GM21515 (cell line): ENCODE data around the gene CNTNAP2.

Experiments used
- ATAC-seq: cut with Tn5 transposase; IDR thresholded peaks from one replicate; pipeline ENCODE4 v1.9.1; 2021; ENCODE audit not compliant: unreplicated experiment

Gene CNTNAP2

DNA sequence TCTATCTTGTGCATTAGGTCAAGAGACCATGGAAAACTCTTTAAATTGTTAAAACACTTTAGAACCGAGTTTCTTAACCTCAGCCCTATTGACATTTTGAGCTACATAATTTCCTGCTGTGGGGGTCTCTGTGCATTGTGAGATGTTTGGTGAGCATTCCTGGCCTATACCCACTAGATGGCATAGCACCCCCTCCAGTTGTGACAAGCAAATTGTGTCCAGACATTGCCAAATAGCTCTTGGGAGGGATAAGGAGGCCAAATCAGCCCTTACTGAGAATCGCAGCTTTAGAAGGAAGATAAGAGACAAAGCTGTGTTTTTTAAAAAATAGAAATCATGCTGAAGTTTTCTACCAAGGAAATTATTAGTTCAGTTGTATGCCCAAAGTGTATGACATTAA, 1315.5 kb downstream of the CNTNAP2 start:
- ATAC-seq = no peak

DNA sequence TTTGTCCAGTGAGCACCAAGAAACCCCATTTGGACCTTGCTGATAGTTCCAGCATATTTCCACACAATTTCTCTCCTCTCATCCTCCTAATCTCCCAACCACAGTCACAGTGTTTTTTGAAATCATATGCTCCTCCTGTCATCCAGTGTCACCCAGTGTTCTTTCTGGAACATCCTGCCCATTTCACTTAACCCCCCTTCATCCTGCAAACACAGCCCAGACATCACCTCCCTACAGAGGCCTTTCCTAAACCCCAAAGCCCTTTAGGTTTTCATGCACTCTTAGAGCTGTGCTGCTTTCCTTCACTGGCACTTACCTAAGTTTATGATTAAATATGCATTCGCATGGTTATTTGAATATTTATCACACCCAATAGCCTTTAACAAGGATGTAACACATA, 1316.0 kb downstream of the CNTNAP2 start:
- no peak for ATAC-seq

DNA sequence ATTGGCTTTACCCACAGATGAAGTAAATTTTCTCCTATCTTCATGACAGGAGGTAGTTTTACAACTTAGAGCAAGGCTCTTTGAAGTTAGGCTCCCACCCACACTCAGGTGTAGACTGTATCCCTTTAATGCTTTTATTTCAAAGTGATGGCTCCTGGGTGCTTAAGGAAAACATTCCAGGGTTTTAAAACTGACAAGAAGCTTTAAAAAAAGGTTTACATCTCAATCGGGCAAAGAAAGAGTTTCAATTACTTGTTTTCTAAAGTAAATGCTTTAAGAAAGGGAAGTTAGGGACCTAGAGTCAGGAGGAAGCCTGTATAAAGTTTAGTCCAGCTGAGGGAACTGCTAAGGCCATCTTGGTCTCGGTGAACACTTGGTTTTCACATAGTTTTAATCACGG, 1320.1 kb downstream of the CNTNAP2 start:
- no peak for ATAC-seq

DNA sequence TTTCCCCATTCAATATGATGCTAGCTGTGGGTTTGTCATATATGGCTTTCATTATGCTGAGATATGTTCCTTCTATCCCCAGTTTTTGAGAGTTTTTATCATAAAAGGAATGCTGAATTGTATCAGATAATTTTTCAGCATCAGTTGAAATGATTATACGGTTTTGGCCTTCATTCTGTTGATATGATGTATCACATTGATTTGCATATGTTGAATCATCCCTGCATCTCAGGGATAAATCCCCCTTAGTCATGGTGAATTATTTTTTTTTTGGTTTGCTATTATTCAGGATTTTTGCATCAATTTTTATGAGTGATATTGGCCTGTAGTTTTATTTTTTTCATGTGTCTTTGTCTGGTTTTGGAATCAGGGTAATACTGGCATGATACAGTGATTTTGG, 1321.6 kb downstream of the CNTNAP2 start:
- no peak for ATAC-seq

DNA sequence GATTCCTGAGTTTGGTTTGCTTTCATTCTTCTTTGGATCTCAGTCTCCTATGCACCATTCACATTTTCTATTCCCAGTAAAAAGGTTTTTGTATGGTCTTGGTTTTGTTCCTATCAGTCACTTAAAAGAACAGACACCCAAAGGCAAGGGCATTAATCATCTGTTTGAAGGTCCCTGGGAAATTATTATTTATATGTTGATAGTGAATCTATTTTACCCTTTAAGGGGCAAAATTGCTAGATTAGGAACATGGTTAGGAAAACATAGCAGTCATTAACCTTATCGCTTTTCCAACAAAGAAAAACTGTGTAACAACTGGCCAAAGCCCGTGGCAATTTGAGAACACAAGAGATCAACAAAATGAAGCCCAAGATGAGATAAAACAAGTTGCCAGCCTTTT, 1327.3 kb downstream of the CNTNAP2 start:
- no peak for ATAC-seq

DNA sequence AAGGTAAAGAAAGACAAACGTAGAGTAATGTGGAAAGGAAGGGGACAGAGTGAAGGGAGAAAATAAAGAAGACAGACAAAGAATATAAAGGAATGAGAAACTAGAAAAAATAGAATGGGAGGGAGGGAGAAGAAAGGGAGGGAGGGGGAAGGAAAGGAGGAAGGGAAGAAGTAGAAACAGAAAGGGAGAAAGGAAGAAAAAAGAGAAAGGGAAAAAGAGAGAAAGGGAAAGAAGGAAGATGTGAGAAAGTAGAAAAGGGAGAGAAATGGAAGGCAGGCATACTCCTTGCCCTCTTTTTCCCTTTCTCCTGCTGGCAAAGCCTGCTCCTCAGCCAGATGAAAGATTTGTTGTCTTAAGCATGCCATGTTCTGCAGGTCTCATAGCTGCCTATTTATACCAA, 1336.2 kb downstream of the CNTNAP2 start:
- no peak for ATAC-seq

DNA sequence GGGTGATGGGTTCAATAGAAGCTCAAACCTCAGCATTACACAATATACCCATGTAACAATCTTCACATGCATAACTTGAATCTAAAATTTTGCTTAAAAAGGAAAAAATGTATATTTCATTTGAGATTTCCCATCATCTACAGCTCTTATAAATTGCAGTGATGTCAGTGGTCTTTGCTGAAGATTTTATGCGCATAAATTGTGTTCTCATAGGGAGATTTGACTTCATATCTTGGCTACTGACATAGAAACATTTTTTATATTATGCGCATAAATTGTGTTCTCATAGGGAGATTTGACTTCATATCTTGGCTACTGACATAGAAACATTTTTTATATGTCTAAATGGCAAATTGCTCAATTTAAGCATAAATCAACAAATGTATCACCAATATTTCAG, 1348.6 kb downstream of the CNTNAP2 start:
- ATAC-seq = no peak

DNA sequence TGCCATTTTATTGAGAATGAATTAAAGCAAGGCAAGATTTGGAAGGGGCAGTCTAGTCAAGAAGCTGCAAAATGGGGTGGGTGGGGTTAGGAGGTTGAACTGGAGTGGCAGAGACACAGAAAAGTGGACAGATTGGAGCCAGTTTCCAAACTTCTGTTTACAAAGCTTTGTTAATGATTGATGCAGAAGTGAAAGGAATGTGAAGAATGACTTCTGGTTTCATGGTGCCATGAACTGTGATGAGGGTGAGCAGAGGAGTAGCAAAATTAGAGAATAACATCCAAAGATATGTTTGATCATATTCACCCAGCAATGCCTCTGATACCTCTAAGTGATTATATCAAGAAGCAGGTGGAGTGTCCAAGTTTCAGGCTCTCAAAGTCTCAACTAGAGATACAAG, 1356.0 kb downstream of the CNTNAP2 start:
- no peak for ATAC-seq

DNA sequence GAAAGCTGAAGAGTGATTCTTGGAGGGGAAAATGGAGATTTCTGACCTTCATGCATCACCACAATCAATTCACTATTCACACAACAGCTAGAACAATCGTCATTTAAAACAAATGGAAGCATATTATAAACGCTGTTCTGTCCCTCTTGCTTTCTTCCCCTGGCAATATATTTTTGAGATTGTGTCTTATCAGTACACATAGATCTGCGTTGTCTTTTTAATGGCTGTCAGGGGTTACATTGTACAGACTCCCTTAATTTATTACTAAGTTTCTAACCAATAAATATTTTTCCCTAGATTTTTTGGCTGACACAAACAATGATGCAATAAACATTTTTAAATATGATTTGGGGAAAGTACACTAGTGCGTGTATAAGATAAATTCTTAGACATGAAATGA, 1358.3 kb downstream of the CNTNAP2 start:
- ATAC-seq = no peak

DNA sequence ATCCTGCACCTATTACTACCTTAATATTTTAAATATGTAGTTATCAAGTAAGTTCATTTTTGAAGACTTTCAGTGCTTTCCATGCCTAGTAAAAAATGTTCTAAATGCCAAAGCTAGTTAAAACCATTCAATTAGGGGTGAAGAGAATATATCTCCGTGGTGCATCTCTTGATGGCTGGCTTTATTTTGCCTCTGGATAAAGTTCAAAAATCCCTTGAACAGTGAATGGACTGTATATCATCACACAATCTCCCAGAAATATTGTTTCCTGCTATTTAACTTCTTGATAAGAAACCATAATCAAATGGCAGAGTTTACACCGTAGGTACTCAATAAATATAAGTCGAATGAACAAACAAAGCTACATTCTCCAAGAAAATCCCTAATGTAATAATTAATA, 1360.9 kb downstream of the CNTNAP2 start:
- no peak for ATAC-seq

DNA sequence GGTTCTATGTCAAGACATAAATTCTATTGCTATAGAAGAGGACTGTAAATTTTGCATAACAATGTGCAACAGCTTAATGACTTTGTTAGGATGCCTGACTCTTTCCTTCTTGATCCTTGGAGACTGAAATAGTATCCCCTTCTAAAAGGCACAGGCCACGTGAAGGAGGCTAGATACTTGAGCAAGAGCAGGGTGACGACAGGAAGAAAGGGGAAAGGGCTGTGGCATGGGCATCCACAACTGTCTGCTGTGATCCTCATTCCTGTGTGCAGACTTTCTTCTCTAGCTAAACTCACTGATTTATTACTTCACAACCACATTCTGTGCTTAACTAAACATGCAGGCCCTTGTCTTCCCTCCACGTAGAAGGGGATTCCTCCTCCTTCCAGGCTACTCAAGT, 1362.2 kb downstream of the CNTNAP2 start:
- no peak for ATAC-seq

DNA sequence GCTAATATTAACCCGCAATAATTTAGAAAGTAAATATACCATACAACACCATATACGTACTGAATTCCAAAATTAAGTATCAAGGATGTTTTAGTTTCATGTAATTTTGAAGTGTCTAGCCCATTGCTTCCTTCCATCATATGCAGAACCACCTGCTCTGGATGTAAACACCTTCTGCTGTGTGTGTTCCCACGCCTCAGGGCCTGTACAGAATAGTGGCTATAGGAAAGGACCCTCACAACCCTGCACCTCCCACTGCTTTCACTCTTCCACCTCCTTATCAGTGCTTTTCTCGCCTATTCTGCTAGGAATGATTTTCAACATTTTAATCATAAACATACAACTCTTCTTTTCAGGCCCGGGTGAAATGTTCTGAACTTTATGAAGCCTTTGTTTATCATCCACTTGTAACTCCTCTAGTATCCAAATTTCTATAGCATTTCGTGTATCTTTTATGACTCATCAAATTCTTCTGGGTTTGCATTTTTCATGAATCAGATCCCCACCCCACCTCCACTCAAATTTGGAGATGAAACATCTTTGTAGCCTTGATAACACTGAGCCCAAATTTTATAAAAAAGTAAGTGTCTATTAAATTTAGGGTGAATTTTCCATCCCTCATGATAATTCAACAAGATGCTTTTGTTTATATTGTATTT, 1367.2 kb downstream of the CNTNAP2 start:
- ATAC-seq = no peak

DNA sequence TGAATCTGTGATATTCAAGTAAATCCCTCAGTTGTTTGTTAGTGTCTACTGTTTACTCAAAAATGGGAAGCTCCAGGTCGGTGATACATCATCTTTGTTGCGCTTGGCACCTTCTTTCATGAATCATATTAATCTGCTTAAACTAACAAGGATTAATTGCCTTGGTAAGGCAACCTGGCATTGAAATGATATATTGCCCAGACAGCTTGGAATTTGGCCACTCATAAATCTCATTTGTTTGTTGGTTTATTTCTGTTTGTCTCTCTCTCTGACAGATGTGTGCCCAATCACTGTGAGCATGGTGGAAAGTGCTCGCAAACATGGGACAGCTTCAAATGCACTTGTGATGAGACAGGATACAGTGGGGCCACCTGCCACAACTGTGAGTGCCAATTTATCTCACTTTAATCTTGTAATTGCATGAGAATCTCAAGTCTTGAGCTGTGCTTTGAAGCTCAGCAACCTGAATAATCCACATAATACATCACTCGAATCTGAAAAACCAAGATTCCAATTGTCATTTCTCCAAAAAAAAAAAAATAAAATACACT, 1369.1 kb downstream of the CNTNAP2 start:
- no peak for ATAC-seq

DNA sequence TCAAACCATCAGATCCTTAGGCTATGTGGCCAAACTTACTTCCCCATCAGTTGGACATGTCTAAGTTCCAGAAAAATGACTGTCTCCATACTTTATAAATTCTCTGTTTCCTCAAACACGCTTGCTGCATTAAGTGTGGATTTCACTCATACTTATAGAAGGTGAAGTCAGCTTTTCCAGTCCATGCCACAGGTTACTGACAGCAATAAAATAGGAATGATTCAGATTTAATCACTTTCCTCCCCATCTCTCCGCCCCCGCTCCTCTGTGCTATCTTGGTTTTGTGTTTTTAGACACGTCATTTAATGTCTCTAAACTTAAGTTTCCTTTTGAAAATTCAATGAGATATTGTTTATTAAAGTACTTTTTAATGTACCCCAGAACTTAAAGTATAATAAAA, 1376.0 kb downstream of the CNTNAP2 start:
- ATAC-seq = no peak

DNA sequence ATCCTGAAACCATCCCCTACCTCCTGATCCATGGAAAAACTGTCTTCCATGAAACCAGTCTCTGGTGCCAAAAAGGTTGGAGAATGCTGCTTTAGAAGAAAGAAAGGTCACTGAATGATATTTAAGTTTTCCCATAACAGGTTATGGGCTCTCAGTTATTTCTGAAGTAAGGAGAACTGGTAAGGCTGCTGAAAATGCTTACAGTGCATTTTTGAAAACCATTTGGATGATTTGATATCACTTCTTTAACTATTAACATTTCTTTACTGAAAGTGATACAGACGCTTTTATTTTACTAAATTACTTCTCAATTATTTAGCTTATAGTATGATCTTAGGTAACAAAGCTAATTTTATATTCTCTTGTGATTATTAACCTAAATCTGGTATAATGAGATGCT, 1379.6 kb downstream of the CNTNAP2 start:
- ATAC-seq = no peak

DNA sequence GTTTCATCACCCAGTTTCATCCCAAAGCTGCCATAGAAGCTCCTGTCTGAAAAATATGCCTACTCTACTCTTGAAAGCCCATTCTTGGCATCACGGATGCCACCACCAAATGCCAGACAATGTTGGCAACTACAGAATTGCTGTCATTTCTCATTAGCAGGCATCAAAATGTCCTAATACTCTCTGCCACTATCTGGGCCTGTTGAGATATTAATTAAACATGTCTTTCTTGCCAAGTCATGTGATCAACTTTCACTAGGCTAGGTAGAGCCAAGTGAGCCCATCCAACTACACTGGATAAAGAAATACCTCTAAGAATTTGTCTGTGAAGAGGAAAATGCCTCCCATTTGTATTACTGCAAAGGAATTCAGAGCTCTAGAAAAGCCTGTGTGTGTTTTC, 1380.6 kb downstream of the CNTNAP2 start:
- no peak for ATAC-seq

DNA sequence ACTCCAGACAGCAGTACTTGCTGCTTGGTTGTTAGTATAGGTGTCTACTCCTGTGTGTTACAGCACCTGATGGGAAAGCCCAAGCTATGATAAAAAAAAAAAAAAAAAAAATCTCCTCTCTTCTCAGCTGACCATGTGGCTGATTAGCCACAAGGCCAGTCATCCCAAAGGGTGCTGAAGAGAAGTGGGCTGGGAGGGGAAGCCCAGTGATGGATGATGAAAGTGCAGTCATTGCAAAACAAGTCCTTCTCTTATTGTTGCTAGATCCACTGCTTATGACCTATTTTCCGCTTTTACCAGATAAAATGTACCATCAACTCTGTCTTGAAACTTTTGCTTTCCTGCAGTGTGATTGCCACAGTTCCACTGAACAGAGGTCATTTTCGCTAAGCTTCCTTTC, 1381.5 kb downstream of the CNTNAP2 start:
- no peak for ATAC-seq

DNA sequence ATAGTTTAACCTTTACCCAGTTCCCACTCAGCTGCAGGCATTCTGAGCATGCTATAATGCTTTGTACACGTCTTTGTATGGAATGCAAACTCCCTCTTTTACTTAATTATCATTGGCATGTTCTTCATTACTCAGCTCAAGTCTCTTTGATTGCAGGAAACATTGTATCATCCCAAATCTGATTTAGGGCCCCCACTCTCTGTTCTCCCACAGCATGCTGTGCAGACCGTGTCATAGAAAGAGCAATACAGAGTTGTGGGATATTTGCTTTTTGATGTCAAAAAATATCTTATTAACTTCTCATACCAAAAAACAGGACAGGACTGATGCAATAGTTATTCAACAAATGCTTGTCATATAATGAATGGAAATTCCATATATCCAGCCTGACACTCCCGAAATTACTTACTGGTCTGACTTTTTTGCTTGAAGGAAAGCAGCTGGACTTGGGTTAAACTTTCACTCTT, 1392.5 kb downstream of the CNTNAP2 start:
- no peak for ATAC-seq

DNA sequence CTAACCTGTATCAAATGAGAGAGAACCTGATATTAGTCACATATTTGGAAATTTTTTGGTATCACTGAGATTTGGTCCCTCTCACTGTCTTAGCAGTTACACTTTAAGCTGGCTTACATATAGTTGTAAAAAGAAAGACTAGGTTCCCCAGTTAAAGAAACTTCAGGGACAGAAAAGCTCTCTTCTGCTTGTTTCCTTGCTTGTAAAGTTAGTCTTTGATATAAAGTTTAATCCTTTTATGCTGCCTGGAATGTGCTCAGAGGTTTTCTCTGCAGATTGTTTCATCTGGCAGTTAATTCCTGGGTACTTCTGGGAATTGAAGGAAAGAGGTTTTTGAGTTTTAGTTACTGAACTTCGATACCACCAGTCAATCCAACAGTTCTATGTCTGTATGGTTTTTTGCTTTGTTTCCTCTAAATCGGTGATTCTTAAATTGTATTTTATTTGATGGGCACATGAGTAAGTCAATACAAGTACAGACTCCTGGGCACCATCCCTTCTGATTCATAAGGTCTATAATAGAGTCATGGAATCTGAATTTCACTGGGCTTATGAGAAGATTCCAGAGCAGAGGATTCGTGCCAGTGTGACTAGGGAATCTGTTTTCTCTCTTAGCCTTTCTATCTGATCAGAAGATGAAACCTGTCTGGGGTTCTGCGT, 1393.1 kb downstream of the CNTNAP2 start:
- no peak for ATAC-seq

DNA sequence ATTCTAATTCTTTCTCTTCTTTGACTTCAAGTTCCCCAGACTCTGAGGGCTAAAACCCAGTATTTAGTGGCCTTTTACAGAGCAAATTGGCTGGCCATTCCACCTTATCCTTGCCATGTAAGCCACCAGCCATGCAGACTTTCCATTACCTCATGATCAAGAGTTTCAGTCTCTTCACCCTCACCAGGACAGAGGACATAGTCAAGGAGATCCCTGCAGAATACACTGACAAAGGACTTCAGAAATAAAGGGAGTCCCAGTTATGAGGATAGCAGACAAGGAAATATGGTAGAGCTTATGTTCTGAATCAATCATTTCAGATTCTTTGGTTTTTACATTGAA, 1393.6 kb downstream of the CNTNAP2 start:
- no peak for ATAC-seq

DNA sequence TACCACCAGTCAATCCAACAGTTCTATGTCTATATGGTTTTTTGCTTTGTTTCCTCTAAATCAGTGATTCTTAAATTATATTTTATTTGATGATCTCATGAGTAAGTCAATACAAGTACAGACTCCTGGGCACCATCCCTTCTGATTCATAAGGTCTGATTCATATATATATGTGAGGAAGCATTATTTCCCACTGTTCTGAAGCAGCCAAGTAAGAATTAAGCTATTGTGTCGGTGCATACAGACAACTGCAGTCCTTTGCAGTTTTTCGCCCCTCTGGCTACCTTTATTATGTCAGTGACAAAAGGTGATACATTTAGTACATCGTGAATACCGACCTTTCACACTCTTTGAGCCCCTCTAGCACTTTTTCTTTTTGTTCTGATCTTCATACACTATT, 1394.3 kb downstream of the CNTNAP2 start:
- ATAC-seq = no peak

DNA sequence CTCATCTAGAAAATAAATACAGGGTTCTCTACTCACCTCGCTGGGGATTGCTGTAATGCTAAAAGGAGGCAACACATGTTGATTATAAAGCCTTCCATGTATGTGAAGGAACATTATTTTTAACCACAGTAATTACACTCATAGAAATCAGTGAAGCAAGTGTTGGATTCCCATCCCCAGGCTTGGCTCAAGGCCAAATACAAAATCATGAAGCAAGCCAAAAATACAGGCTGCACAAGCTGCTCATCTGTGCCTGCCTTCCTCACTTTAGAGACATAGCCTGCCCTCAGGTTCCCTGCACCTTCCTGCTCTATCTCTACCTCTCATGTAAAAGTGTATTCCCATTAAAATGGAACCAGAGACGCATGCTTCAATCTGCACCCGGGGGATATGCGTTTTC, 1396.8 kb downstream of the CNTNAP2 start:
- ATAC-seq = no peak

DNA sequence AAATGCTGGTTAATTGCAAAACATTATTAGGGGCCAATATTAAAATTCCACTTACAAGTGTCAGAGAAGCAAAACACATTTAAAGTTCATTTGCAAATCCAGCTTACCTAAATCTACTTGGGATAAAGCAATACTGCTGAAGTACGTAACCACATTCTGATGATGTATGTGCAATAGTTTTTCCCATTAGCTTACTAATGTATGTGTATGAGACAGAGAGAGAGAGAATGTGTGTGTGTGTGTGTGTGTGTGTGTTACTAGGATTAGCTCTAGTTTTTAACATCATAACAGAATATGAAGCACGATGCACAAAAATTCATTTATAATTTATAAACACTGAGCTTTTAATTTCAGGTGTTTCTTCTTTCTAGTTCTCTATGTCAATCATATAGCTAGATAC, 1399.8 kb downstream of the CNTNAP2 start:
- no peak for ATAC-seq
